ENCODE measurements around the gene TMEM183A.

The TMEM183A gene

GRCh38 chr1:203043830-203044545, 36.8 kb downstream of the TMEM183A start:
- FAIRE-seq (no peak), DNase-seq (ENCODE audit: insufficient read length, low spot score) (no peak)
- no peak for TF ChIP-seq SPI1 (IDR thresholded peaks at IDR 0.05; ENCODE audit: low read depth, low read length)
- TF ChIP-seq POU2F2 (IDR thresholded peaks at IDR 0.05; ENCODE audit: low read depth, low read length) = no peak
- no peak for TF ChIP-seq TAF1 (IDR thresholded peaks at IDR 0.05; ENCODE audit: low read depth, low read length)
- no peak for TF ChIP-seq PAX5 (IDR thresholded peaks at IDR 0.05; ENCODE audit: insufficient read depth, low read length, severe bottlenecking)

- no peak for DNase-seq (ENCODE audit: insufficient read length, low spot score)
- TF ChIP-seq PAX5 (IDR thresholded peaks at IDR 0.05; ENCODE audit: insufficient read depth, low read length, severe bottlenecking) (no peak), SPI1 (IDR thresholded peaks at IDR 0.05; ENCODE audit: low read depth, low read length) (no peak), POU2F2 (IDR thresholded peaks at IDR 0.05; ENCODE audit: low read depth, low read length) (no peak), TAF1 (IDR thresholded peaks at IDR 0.05; ENCODE audit: low read depth, low read length) (no peak), POLR2A (IDR thresholded peaks at IDR 0.05; ENCODE audit: low read depth, low read length) (no peak), POLR2AphosphoS5 (IDR thresholded peaks at IDR 0.05; ENCODE audit: low read depth, low read length) (no peak)
- FAIRE-seq = no peak
Measured at GRCh38 chr1:203044546-203045250, 37.5 kb downstream of the TMEM183A start.

- no peak for DNase-seq (ENCODE audit: insufficient read length, low spot score)
- TF ChIP-seq PAX5 (IDR thresholded peaks at IDR 0.05; ENCODE audit: insufficient read depth, low read length, severe bottlenecking) (no peak), POU2F2 (IDR thresholded peaks at IDR 0.05; ENCODE audit: low read depth, low read length) (no peak), TAF1 (IDR thresholded peaks at IDR 0.05; ENCODE audit: low read depth, low read length) (no peak), SPI1 (IDR thresholded peaks at IDR 0.05; ENCODE audit: low read depth, low read length) (no peak), POLR2AphosphoS5 (IDR thresholded peaks at IDR 0.05; ENCODE audit: low read depth, low read length) (no peak), POLR2A (IDR thresholded peaks at IDR 0.05; ENCODE audit: low read depth, low read length) (no peak)
- no peak for FAIRE-seq
Measured at GRCh38 chr1:203045336-203045735, 38.2 kb downstream of the TMEM183A start.

GRCh38 chr1:203045821-203046594, 38.8 kb downstream of the TMEM183A start:
- FAIRE-seq = no peak
- no peak for TF ChIP-seq POLR2A (IDR thresholded peaks at IDR 0.05; ENCODE audit: low read depth, low read length)
- TF ChIP-seq TAF1 (IDR thresholded peaks at IDR 0.05; ENCODE audit: low read depth, low read length) = no peak
- no peak for TF ChIP-seq SPI1 (IDR thresholded peaks at IDR 0.05; ENCODE audit: low read depth, low read length)
- TF ChIP-seq POU2F2 (IDR thresholded peaks at IDR 0.05; ENCODE audit: low read depth, low read length) = no peak
- no peak for TF ChIP-seq POLR2AphosphoS5 (IDR thresholded peaks at IDR 0.05; ENCODE audit: low read depth, low read length)
- no peak for TF ChIP-seq PAX5 (IDR thresholded peaks at IDR 0.05; ENCODE audit: insufficient read depth, low read length, severe bottlenecking)

GRCh38 chr1:203046984-203047630, 39.9 kb downstream of the TMEM183A start:
- FAIRE-seq (no peak), DNase-seq (ENCODE audit: insufficient read length, low spot score) (no peak)
- TF ChIP-seq POU2F2 (IDR thresholded peaks at IDR 0.05; ENCODE audit: low read depth, low read length) (no peak), PAX5 (IDR thresholded peaks at IDR 0.05; ENCODE audit: insufficient read depth, low read length, severe bottlenecking) (no peak), SPI1 (IDR thresholded peaks at IDR 0.05; ENCODE audit: low read depth, low read length) (no peak), POLR2A (IDR thresholded peaks at IDR 0.05; ENCODE audit: low read depth, low read length) (no peak), TAF1 (IDR thresholded peaks at IDR 0.05; ENCODE audit: low read depth, low read length) (no peak), POLR2AphosphoS5 (IDR thresholded peaks at IDR 0.05; ENCODE audit: low read depth, low read length) (no peak)

More at GRCh38 chr1:203045821-203046594, 38.8 kb downstream of the TMEM183A start:
- no peak for DNase-seq (ENCODE audit: insufficient read length, low spot score)

- no peak for FAIRE-seq
- no peak for DNase-seq (ENCODE audit: insufficient read length, low spot score)
- TF ChIP-seq PAX5 (IDR thresholded peaks at IDR 0.05; ENCODE audit: insufficient read depth, low read length, severe bottlenecking) = no peak
- no peak for TF ChIP-seq POU2F2 (IDR thresholded peaks at IDR 0.05; ENCODE audit: low read depth, low read length)
- no peak for TF ChIP-seq POLR2A (IDR thresholded peaks at IDR 0.05; ENCODE audit: low read depth, low read length)
- TF ChIP-seq SPI1 (IDR thresholded peaks at IDR 0.05; ENCODE audit: low read depth, low read length) = no peak
- no peak for TF ChIP-seq TAF1 (IDR thresholded peaks at IDR 0.05; ENCODE audit: low read depth, low read length)
- TF ChIP-seq POLR2AphosphoS5 (IDR thresholded peaks at IDR 0.05; ENCODE audit: low read depth, low read length) = no peak
Measured at GRCh38 chr1:203048086-203048485, 40.9 kb downstream of the TMEM183A start.

GRCh38 chr1:203048555-203049051, 41.4 kb downstream of the TMEM183A start:
- no peak for DNase-seq (ENCODE audit: insufficient read length, low spot score)
- no peak for FAIRE-seq

GRCh38 chr1:203049077-203049476, 41.9 kb downstream of the TMEM183A start:
- no peak for TF ChIP-seq PAX5 (IDR thresholded peaks at IDR 0.05; ENCODE audit: insufficient read depth, low read length, severe bottlenecking)
- no peak for TF ChIP-seq SPI1 (IDR thresholded peaks at IDR 0.05; ENCODE audit: low read depth, low read length)
- no peak for TF ChIP-seq POLR2AphosphoS5 (IDR thresholded peaks at IDR 0.05; ENCODE audit: low read depth, low read length)
- no peak for TF ChIP-seq TAF1 (IDR thresholded peaks at IDR 0.05; ENCODE audit: low read depth, low read length)
- no peak for TF ChIP-seq POLR2A (IDR thresholded peaks at IDR 0.05; ENCODE audit: low read depth, low read length)
- TF ChIP-seq POU2F2 (IDR thresholded peaks at IDR 0.05; ENCODE audit: low read depth, low read length) = no peak

More at GRCh38 chr1:203048555-203049051, 41.4 kb downstream of the TMEM183A start:
- TF ChIP-seq POLR2A (IDR thresholded peaks at IDR 0.05; ENCODE audit: low read depth, low read length) (no peak), TAF1 (IDR thresholded peaks at IDR 0.05; ENCODE audit: low read depth, low read length) (no peak), POU2F2 (IDR thresholded peaks at IDR 0.05; ENCODE audit: low read depth, low read length) (no peak), SPI1 (IDR thresholded peaks at IDR 0.05; ENCODE audit: low read depth, low read length) (no peak), PAX5 (IDR thresholded peaks at IDR 0.05; ENCODE audit: insufficient read depth, low read length, severe bottlenecking) (no peak), POLR2AphosphoS5 (IDR thresholded peaks at IDR 0.05; ENCODE audit: low read depth, low read length) (no peak)

More at GRCh38 chr1:203049077-203049476, 41.9 kb downstream of the TMEM183A start:
- DNase-seq (ENCODE audit: insufficient read length, low spot score) = no peak
- FAIRE-seq = no peak

All from GM12891 (cell line).